Ascending aorta (tissue), 2 donors: ENCODE data around the gene ANO4. TPM values are rescaled to one million over a fixed set of nuclear protein-coding genes. Genes with fewer than 3 reads are reported as not detected.
"Not testable (repeated sequence)": the region's sequence is repeated elsewhere in the genome, so short reads cannot be mapped to it uniquely, and the experiment has no call there.

ENCODE experiments used
- DNase-seq, 2 donors: peaks; one replicate each; pipeline ENCODE4 v3.0.0-alpha.2; 2019; ENCODE audit warnings: low spot score in 2 of 2
- H3K27ac ChIP-seq, 2 donors: fragments of 200-600 bp; sonication (generic); one replicate each; pipeline ENCODE4 v1.5.1; 2016 to 2017; ENCODE audit warnings: mild to moderate bottlenecking in 1 of 2
- H3K27me3 ChIP-seq: fragments of 200-600 bp; sonication (generic); one replicate; pipeline ENCODE4 v1.5.1; 2017
- H3K36me3 ChIP-seq, 2 donors: fragments of 200-600 bp; sonication (generic); one replicate each; pipeline ENCODE4 v1.5.1; 2016
- H3K4me1 ChIP-seq, 2 donors: fragments of 200-600 bp; sonication (generic); one replicate each; pipeline ENCODE4 v1.5.1; 2016 to 2017; ENCODE audit warnings: mild to moderate bottlenecking in 1 of 2
- H3K4me3 ChIP-seq, 2 donors: fragments of 200-600 bp; sonication (generic); one replicate each; pipeline ENCODE4 v1.5.1; 2016 to 2017; ENCODE audit warnings: mild to moderate bottlenecking in 1 of 2
- H3K9me3 ChIP-seq, 2 donors: fragments of 200-600 bp; sonication (generic); one replicate each; pipeline ENCODE4 v1.5.1; 2016
- intact Hi-C: fragments of 100-400 bp; cut with DNase I; formaldehyde crosslinking; loops from one replicate; pipeline ENCODE4 v1.15.1; 2023
- total RNA-seq: library from RNA; depleted of rRNA; stranded (reverse); fragments of >200 nt; gene quantifications from one replicate; pipeline ENCODE4 v1.1.0, GENCODE V29; 2016
- TF ChIP-seq, protein P1 (sequence below), 3 experiments: fragments of 200-600 bp in 2 of 3; fragments of 450-650 bp in 1 of 3; sonication (generic) in 2 of 3; IDR thresholded peaks; one replicate each; pipeline ENCODE4 v1.5.1; 2016 to 2019; ENCODE audit warnings: antibody characterized with exemption in 3 of 3, mild to moderate bottlenecking in 1 of 3, moderate library complexity in 1 of 3

ANO4 gene
- total RNA-seq, 1 donor from 2014 or later, result 0.11 TPM

- no peak for DNase-seq
- intact Hi-C loops, result no loop called here
- H3K36me3 ChIP-seq, result no peaks in the 10 kb centered on the region
- TF ChIP-seq, protein P1, sequence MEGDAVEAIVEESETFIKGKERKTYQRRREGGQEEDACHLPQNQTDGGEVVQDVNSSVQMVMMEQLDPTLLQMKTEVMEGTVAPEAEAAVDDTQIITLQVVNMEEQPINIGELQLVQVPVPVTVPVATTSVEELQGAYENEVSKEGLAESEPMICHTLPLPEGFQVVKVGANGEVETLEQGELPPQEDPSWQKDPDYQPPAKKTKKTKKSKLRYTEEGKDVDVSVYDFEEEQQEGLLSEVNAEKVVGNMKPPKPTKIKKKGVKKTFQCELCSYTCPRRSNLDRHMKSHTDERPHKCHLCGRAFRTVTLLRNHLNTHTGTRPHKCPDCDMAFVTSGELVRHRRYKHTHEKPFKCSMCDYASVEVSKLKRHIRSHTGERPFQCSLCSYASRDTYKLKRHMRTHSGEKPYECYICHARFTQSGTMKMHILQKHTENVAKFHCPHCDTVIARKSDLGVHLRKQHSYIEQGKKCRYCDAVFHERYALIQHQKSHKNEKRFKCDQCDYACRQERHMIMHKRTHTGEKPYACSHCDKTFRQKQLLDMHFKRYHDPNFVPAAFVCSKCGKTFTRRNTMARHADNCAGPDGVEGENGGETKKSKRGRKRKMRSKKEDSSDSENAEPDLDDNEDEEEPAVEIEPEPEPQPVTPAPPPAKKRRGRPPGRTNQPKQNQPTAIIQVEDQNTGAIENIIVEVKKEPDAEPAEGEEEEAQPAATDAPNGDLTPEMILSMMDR (IDR thresholded peaks at IDR 0.05), result no peak
- H3K27me3 ChIP-seq, result no peaks in the 10 kb centered on the region
- peaks cover 0 to 13% of the 10 kb centered on the region in 2 donors for H3K4me1 ChIP-seq
- H3K27ac ChIP-seq, result peak overlapping the region; percentile 26 to 49
- no peak overlapping the region for H3K4me3 ChIP-seq
- peaks cover 0 to 4% of the 10 kb centered on the region in 2 donors for H3K9me3 ChIP-seq
These were observed 333.1 kb downstream of the ANO4 start for GRCh38 chr12:101127521-101128219.

DNA sequence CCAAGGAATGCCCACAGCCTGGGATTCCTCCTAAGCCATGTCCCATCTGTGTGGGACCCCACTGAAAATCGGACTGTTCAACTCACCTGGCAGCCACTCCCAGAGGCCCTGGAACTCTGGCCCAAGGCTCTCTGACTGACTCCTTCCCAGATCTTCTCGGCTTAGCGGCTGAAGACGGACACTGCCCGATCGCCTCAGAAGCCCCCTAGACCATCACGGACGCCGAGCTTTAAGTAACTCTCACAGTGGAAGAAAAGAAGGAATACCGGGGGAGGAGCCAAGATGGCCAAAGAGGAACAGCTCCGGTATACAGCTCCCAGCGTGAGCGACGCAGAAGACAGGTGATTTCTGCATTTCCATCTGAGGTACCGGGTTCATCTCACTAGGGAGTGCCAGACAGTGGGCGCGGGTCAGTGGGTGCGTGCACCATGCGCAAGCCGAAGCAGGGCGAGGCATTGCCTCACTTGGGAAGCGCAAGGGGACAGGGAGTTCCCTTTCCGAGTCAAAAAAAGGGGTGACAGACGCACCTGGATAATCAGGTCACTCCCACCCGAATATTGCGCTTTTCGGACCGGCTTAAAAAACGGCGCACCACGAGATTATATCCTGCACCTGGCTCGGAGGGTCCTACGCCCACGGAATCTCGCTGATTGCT, 351.3 kb downstream of the ANO4 start:
- H3K36me3 ChIP-seq, H3K27me3 ChIP-seq, H3K9me3 ChIP-seq, H3K4me1 ChIP-seq, H3K4me3 ChIP-seq, intact Hi-C loops, DNase-seq, H3K27ac ChIP-seq: not testable (repeated sequence)

GRCh38 chr12:101165319-101165718, 370.7 kb downstream of the ANO4 start:
- H3K4me1 ChIP-seq, result no peaks in the 10 kb centered on the region

DNA sequence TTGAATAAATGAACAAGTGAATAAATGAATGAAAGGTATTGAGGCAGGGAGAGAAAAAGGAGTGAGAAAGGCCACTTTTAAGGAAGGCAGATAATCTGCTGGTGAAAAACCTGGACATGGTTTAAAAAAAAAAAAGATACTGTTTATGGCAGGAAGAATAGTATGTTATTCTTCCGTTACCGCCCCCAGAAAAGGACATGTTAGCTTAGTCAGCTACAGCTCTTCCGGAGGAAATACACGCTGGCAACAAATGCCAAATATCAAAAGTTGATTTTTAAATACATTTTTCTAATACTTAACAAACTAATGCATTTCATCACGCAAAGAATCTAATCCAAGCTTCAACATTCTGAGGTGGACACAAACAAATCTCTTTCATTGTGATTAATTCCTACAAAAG, 372.3 kb downstream of the ANO4 start:
- TF ChIP-seq, protein P1 (IDR thresholded peaks at IDR 0.05), result no peak
- intact Hi-C loops, result no loop called here
- no peaks in the 10 kb centered on the region for H3K9me3 ChIP-seq

More at GRCh38 chr12:101165319-101165718, 370.7 kb downstream of the ANO4 start:
- TF ChIP-seq, protein P1 (IDR thresholded peaks at IDR 0.05), result no peak
- Histone ChIP-seq H3K27me3 (no peaks in the 10 kb centered on the region), H3K4me3 (no peak overlapping the region), H3K9me3 (no peaks in the 10 kb centered on the region), H3K27ac (no peak overlapping the region), H3K36me3 (no peaks in the 10 kb centered on the region)
- intact Hi-C loops, result no loop called here
- DNase-seq, result no peak

DNA sequence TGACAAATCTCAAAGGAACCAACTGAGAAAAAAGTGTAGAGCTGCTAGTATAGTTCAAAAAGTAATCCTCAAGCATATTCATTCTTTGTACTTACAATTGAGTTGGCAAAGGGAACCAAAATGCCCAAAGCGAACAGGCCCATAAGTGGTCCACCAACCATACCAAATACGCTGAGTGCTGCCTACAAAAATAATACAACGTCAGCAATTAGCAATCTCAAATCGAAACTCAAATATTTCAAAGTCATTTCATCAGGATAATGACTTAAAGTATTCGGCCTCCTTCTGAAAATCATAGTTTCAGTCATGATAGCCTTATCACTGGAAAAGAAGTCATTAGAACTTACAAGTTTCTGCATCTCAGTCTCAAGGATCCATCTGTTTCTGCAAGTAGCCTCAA, 373.4 kb downstream of the ANO4 start:
- no peaks in the 10 kb centered on the region for H3K9me3 ChIP-seq
- intact Hi-C loops, result no loop called here

More for the DNA sequence above, 372.3 kb downstream of the ANO4 start:
- Histone ChIP-seq H3K27me3 (no peaks in the 10 kb centered on the region), H3K36me3 (no peaks in the 10 kb centered on the region), H3K4me3 (no peak overlapping the region), H3K4me1 (no peaks in the 10 kb centered on the region), H3K27ac (no peak overlapping the region)
- no peak for DNase-seq

GRCh38 chr12:101172316-101172715, 377.7 kb downstream of the ANO4 start:
- no peak for DNase-seq
- no peaks in the 10 kb centered on the region for H3K36me3 ChIP-seq
- no peaks in the 10 kb centered on the region for H3K4me1 ChIP-seq
- no peak overlapping the region for H3K27ac ChIP-seq
- TF ChIP-seq, protein P1 (IDR thresholded peaks at IDR 0.05), result no peak
- no peaks in the 10 kb centered on the region for H3K27me3 ChIP-seq
- intact Hi-C loops, result no loop called here
- no peaks in the 10 kb centered on the region for H3K9me3 ChIP-seq
- H3K4me3 ChIP-seq, result no peak overlapping the region

More for the DNA sequence above, 373.4 kb downstream of the ANO4 start:
- H3K27ac ChIP-seq, result no peak overlapping the region
- no peaks in the 10 kb centered on the region for H3K36me3 ChIP-seq
- TF ChIP-seq, protein P1 (IDR thresholded peaks at IDR 0.05), result no peak
- no peak for DNase-seq
- H3K4me3 ChIP-seq, result no peak overlapping the region
- H3K27me3 ChIP-seq, result no peaks in the 10 kb centered on the region
- H3K4me1 ChIP-seq, result no peaks in the 10 kb centered on the region
